Measurements from ENCODE around the gene RGSL1.
A peak's percentile ranks its signal among the peaks of the same experiment; 100 is the strongest.

RGSL1 gene

DNA sequence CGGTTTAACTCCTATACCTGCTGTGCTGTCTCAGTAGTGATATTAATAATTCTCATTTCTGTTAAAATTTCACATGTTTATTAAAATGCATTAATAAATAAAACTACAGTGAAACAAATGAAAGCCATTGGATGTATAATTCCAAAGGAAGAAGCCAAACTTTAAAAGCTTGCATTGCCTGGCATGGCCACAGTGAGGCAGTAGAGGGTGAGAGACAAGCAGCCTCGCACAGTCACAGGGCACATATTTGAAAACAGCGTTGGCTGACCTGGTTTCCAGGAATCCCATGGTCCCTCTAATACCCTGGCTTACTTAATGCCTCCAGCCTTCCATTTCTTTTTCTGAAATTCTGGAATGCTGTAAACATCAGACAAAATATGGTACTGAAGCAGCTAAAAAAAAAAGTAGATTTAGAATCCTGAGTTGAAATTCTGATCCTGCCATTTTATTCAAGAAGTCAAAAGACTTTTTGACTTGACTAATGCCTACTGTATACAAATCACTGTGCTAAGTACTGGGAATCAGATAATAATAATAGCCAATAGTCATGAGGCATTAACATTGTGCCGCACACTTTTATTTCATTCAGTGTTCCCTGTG lies 145.8 kb downstream of the RGSL1 start:
- DNase-seq, result peak in 1 of 2 experiments; percentile 69

DNA sequence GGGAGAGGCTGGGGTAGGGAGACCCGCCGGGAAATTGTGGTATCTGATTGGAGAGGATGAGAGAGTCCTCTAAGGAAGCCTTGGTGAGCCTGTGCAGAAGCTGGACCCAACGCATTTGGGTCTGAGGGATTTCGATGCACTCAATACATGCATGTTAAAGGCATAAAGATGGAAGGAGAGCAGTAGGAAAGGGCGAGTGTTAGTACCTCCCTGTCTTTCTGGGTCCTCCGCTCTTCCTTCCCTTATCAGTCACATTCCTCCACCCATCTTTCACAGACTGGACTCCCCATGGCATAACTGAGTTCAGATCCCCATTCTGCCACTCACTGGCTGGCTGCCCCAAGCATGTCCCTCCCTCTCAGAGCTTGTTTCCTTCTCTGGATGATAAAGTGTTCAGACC lies 147.0 kb downstream of the RGSL1 start:
- no peak for DNase-seq

DNA sequence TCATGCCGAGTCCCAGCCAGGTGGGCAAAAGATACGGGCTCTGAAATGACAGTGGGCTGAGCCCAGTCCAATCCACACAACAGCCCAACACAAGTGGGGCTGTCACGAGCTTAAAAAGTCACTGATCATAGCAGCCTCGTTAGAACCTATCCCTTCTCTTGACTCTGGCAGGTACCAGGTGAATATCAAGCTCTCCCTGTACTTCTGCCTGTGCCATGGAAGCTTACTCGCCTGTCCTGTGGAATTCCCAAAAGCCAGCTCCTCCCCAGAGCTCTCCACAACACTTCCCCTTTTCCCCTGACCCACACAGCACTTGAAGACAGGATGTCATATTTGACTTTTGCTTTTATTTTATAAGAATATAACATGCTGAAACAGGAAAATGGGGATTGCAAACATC lies 148.3 kb downstream of the RGSL1 start:
- DNase-seq, result no peak

DNA sequence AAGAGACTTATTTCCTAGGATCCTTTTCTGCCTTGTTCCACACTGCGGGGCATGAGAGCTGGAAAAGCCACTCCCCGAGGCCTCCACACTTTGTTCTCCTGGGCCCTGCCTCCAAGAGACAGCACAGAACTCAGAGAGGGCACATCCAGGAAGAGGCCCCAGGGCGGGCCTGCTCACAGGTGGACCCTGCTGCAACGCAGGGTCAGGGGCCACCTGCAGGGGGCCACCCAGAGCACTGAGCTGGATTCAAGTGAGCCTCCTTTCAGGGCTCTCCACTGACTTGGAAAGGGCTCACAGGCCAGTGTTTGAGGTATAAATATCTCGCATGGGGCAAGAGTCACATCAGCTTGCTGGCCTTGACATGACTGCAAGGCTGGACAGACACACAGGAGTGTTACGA lies 149.4 kb downstream of the RGSL1 start:
- DNase-seq, result peak in 1 of 2 experiments; percentile 47

DNA sequence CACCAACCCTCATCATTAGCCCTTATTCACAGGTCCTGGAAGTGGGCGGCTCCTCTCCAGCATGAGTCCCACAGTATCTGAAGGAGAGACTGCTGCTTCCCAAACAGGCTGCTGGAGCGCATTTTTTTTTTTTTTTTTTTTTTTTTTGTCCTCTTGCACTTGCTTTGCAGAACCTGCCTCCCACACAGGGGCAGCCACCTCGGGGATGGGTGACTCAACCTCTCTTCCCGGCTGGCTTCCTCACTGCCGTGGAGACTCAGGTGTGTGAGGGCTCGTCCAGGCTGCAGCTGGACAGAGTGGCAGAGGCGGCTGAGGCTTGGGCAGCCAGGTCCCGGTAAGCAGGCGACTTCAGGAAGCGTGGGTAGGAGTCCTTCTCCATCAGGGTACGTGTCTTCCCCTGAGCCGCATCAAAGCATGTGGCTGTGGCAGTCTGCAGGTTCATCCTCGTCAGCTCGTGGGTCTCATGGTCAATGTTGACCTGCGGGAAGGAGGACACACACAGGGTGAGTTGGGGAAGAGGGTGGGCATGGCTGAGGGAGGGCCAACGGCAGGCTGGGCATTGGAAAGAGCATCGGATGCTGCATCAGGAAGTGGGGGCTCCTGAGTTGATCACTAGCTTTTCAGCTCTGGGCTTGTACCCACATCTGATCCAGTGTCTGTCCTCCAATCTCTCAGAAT lies 150.2 kb downstream of the RGSL1 start:
- no peak for DNase-seq

DNA sequence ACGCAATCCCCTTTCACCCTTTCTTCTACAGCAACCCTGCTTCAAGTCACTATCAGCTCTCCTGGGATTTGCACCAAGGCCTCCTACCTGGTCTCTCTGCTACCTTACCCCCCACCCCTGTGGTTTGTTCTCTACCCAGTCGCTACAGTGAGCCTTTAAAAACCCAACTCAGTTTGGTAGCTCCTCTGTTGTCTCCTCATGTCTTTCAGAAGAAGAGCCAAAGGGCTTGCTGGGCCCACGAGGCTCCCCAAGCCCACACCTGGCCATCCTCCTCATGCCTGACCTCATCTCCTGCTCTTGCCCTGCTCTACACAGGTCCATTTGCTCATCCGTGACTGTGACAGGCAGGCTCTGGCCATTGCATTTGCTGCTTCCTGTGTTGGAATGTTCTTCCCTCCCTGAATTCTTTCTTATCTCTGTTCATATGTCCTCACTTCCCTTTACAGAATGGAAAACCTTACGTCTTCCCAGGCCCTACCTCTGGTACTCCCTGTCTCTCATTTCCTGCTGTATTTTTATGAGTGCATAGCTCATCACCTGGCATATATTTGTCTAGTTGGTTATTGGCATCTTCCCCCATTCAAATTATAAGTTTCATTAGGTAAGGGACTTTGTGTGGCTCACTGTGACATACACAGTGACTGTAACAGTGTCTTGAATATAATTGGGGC lies 150.9 kb downstream of the RGSL1 start:
- DNase-seq, result no peak

DNA sequence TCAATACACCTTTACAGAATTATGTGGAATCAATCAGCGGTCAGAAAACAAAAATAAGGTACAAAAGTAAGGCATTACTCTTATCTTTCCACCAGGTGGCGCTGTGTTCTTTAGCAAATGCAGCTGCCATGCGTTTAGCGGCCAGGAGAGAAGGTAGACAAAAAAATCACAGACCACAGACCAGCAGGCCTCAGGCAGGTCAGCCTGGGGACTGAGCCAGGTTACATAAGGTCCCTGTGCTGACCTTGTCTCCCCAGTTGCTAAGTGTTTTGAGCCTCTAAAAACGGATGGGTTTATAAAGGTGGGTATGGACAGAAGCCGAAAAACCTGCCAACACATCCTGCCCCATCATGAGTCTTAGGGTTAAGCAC lies 151.5 kb downstream of the RGSL1 start:
- peak; percentile 36 to 77 for DNase-seq

DNA sequence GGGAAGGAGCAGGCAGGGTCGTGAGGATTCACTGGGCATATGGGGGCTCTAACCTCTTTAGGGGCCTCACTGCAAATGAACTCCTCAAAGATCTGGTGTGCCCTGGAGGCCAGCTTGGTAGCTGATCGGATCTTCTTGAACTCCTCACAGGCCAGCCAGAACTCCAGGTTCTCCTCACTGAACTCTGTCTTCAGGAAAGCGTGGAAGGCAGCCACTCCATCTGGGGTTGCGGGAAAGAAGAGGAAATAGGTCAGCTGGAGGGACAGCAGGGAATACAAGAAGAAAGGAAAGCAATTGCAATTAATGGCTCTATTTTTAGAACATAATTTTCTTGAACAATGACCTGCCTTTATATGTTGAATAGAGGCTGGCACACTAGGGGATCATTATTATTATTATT lies 152.0 kb downstream of the RGSL1 start:
- peak in 1 of 2 experiments; percentile 33 for DNase-seq

DNA sequence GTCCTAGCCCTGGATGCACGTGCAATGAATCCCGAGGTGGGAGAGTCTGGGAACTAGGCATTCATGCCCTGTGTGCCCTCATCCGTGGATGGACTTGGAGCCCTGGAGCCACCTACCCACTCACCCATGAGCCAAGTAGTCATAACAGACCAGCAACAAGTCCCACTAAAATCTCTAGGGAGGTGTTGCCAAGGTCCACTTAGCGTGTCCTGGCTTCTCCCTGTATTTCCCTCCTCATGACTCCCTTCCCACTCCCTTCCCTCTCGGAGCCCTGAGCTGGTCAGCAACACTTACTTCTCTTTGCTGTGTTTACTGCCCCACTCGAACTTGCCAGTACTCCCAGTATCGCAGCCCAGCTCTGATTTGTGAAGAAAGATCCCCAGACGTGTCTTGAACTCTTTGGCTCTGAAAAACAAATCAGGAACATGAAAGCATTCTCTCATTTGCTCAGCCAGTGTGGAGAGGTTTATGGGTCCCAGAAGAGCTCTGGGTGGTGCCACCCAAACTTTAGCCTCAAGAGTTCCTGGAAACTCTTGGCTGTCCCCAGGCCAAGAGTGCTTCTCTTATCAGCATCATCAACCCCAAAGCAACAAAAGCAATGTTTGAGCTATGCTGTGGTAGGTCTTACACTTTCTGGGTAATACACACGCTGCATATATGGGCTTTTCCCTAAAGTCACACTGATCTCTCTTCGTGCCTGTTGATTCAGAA lies 153.1 kb downstream of the RGSL1 start:
- DNase-seq, result peak in 1 of 2 experiments; percentile 30

DNA sequence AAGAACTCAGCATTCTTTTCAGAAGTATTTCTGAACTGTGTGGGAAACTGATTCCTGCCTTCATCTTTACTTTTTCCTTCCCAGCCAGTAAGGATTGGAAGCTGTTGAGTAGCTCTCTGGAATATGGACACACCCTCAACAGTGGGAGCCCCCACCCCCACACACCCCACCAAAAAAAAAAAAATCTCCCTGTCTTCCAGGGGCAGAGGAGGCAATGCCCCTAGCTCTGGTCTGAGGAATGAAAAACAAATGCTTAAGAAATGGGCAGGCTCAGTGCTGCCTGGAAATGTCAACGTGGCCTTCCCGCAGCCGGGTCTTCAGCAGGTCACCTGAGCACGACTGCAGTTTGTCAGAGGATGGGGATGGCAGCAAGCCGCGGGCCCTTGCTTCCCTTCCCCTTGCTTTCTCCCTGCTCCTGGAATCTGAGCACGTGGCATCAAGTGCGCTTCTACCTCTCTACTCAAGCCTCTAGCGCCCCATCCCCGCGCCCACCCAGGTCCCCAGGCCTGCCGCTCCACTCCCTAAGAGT lies 153.8 kb downstream of the RGSL1 start:
- no peak for DNase-seq

DNA sequence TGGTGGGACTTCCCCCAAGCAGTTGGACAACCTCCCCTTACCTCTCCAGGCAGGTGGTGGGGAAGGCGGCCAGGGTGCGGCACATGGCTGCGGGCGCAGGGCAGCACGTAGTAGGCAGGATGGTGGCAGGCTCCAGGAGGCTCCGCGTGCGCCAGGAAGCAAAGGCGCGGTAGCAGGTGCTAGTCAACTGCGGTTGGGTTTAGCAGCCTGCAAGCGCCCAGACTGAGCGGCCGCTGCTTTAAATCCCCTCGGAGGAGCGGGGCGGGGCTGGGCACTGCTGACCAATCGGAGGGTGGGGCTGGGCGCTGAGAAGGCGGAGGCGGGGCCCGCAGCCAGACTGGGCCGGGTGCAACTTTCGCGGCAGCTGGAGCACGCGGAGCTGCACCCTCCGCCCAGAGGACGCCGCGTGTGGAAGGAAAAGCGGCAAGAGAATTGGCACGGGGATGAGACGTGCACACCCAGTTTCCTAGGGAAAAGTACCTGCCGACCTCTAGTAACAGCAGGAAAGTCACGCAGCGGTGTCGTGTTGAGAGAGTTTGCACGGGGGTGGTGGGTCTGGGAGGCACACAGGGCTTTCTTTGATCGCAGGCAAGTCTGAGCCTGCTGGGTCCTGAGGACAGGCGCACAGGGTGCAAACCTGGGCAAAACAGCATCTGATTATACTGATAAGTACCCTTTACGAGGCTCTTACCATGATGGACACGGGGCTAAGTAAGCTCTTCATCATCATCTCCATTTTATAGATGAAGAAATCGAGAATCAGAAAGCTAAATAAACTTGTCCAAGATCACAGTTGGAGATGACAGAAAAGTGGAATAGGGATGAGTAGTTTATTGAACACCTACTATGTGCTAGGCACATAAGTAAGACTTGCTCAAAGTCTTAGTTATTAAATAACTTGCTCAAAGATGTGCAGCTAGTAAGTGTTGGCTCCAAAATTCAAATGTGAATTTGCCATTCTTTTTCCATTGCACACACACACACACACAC lies 154.5 kb downstream of the RGSL1 start, which contains the start of gene RGS16:
Gene RGS16, minus strand, starts transcription at position 215 of the 990 bp plus-strand sequence. Its CDS starts 130 bp downstream, at position 85.
- peak; percentile 91 to 93 for DNase-seq

DNA sequence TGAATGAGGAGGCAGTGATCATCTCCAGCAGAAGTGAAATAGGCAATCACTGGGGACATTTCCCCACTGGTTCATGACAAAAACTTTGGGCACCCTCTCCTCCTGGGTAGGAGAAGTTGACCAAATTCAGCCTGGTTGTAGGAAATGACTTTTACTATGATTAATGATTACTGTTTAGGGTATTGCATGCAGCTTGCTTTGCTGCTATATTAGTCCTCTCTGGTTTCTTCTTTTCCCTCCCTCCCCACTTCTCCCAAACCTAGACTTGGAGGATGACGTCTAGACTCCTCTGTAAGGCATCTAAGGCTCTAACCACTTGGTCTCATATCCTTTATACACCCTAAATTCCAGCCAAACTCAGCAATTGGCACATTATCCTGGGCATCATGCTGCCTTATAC lies 157.6 kb downstream of the RGSL1 start:
- no peak for DNase-seq

DNA sequence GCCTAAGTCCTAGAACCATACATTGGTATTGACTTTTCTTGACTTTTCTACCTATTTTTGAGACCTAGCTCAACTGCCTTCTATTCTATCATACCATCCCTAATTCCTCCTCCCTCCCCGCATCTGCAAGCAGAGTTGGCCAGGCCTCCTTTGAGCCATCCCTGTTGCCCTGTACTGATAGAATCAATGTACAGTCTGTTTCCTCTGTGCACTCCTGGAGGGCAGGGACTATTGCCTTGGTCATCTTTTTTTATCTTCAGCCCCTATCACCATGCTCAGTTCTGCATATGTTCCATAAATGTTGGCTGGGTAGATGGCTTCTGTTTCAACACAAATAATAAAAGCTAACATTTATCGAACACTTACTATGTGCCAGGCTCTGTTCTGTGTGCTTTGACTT lies 158.3 kb downstream of the RGSL1 start:
- DNase-seq, result no peak

DNA sequence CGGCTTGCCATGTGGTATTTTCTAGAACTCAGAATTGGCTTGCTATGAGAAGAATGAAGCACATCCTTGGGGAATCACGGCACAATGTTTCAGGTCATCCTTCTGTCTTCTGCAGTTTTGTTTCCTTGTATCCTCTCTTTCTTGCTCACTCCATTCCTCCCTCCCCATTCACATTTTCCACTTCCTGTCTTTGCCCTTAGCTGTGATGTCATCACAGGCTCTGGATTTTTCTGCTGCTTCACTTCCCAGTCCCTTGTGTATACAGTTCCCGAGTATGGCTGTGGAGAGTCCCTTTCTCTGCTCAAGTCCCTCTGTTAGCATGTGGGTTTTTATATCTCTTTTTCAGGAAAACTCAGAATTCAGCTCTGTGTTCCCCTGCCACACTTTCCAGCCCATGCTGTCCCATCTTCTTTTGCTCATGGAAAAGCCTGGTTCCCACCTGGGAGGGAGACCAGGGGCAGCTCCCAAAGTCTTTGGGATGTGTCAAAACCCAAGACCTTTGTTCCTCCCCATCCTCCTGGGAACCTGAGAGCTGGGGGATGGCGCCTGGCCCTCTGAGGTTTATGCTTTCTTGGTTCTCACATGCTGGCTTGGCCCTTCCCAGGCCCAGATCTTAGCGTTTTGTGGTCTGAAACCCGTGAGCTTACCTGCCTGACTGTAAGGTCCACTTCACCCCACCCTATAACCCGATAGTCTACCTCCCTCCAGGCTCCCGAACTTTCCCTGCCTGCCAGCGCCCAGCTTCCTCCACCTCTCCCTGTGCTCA lies 159.1 kb downstream of the RGSL1 start:
- DNase-seq, result no peak

Measured in NCI-H524 (cell line).